Astrocyte (in vitro differentiated cells and primary cell): ENCODE results near the gene CIAO3. TPM values are rescaled to one million over a fixed set of nuclear protein-coding genes. Genes with fewer than 3 reads are reported as not detected.

Experiments
- DNase-seq: peaks from one replicate; pipeline ENCODE4 v3.0.0-alpha.2; 2010; ENCODE audit warnings: low read depth
- FAIRE-seq: peaks from 2 replicates; lab custom pipeline; 2011; peaks lifted over from hg19 to GRCh38; lab: Jason Lieb, UNC
- H2AFZ ChIP-seq: 2 replicates; pipeline ENCODE4 v1.6.0; 2012; ENCODE audit warnings: low read depth, low read length, inconsistent platforms
- H3K27ac ChIP-seq: 2 replicates; pipeline ENCODE4 v1.5.1; 2011; ENCODE audit warnings: low read depth, low read length, inconsistent platforms
- H3K27me3 ChIP-seq: 2 replicates; pipeline ENCODE4 v1.6.0; 2011; ENCODE audit warnings: low read length, inconsistent platforms; ENCODE audit not compliant: insufficient read depth
- H3K36me3 ChIP-seq: 2 replicates; pipeline ENCODE4 v1.5.1; 2011; ENCODE audit warnings: low read length, inconsistent platforms; ENCODE audit not compliant: insufficient read depth
- H3K4me1 ChIP-seq: 2 replicates; pipeline ENCODE4 v1.5.1; 2011; ENCODE audit warnings: low read length, inconsistent platforms; ENCODE audit not compliant: insufficient read depth
- H3K4me2 ChIP-seq: 2 replicates; pipeline ENCODE4 v1.6.0; 2012; ENCODE audit warnings: low read length, inconsistent platforms
- H3K4me3 ChIP-seq: 2 replicates; pipeline ENCODE4 v1.5.1; 2011; ENCODE audit warnings: low read depth, mild to moderate bottlenecking, low read length, inconsistent platforms; ENCODE audit not compliant: insufficient read depth
- H3K79me2 ChIP-seq: 2 replicates; pipeline ENCODE4 v1.6.0; 2012; ENCODE audit warnings: mild to moderate bottlenecking, low read length, inconsistent platforms; ENCODE audit not compliant: insufficient read depth
- H3K9ac ChIP-seq: 2 replicates; pipeline ENCODE4 v1.6.0; 2012; ENCODE audit warnings: mild to moderate bottlenecking, low read length, inconsistent platforms
- H3K9me3 ChIP-seq: 2 replicates; pipeline ENCODE4 v1.5.1; 2012; ENCODE audit warnings: low read depth, mild to moderate bottlenecking, low read length, inconsistent platforms; ENCODE audit not compliant: insufficient read depth
- H4K20me1 ChIP-seq: 2 replicates; pipeline ENCODE4 v1.6.0; 2012; ENCODE audit warnings: low read length, inconsistent platforms; ENCODE audit not compliant: insufficient read depth
- H3K27ac Mint-ChIP-seq: one replicate; pipeline ENCODE4 v1.8.0; 2021; ENCODE audit warnings: mild to moderate bottlenecking, mixed read lengths; ENCODE audit not compliant: unreplicated experiment
- H3K27me3 Mint-ChIP-seq: one replicate; pipeline ENCODE4 v1.8.0; 2021; ENCODE audit warnings: low read depth, mixed read lengths; ENCODE audit not compliant: unreplicated experiment
- H3K36me3 Mint-ChIP-seq: one replicate; pipeline ENCODE4 v1.8.0; 2021; ENCODE audit warnings: low read depth, mixed read lengths; ENCODE audit not compliant: unreplicated experiment
- H3K4me1 Mint-ChIP-seq: one replicate; pipeline ENCODE4 v1.8.0; 2021; ENCODE audit warnings: low read depth, mixed read lengths; ENCODE audit not compliant: unreplicated experiment
- H3K4me3 Mint-ChIP-seq: one replicate; pipeline ENCODE4 v1.8.0; 2021; ENCODE audit warnings: mild to moderate bottlenecking, moderate library complexity, mixed read lengths; ENCODE audit not compliant: unreplicated experiment
- H3K9me3 Mint-ChIP-seq: one replicate; pipeline ENCODE4 v1.8.0; 2021; ENCODE audit warnings: mild to moderate bottlenecking, mixed read lengths; ENCODE audit not compliant: unreplicated experiment
- EZH2 ChIP-seq: IDR thresholded peaks from 2 replicates; pipeline ENCODE4 v1.6.1; 2012; ENCODE audit warnings: mild to moderate bottlenecking, low read length, inconsistent platforms; ENCODE audit not compliant: insufficient read depth
- total RNA-seq: library from RNA; stranded (reverse); gene quantifications from 2 replicates; pipeline ENCODE4 v1.2.1, GENCODE V29; 2021
- TF ChIP-seq, protein P1 (sequence below): IDR thresholded peaks from 2 replicates; pipeline ENCODE4 v1.5.1; 2011; ENCODE audit warnings: low read depth, mild to moderate bottlenecking, inconsistent platforms, low read length, moderate library complexity; ENCODE audit not compliant: insufficient read depth

The CIAO3 gene
- total RNA-seq, 1 donor from 2014 or later: 19.6 TPM

DNA sequence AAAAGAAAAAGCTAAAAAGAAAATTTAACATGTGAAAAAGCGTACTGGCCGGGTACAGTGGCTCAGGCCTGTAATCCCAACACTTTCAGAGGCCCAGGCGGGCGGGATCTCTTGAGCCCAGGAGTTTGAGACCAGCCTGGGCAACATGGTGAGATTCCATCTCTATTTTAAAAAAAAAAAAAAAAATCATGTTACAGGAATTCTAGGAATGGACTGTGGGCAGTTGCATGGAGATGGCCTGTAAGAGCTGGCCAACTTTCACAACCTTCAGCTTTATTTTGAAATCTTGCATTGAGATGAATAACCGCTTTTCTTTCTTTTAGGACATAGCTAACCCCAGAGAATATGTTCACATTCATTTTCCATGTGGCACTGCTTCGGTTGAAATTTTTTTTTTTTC is 8.2 kb upstream of the CIAO3 start:
- DNase-seq (peak; percentile 73), FAIRE-seq (no peak)
- Histone ChIP-seq H3K4me2 (no peak overlapping the region), H2AFZ (no peak overlapping the region), H3K9ac (no peak overlapping the region), H3K4me3 (no peak overlapping the region), H3K4me1 (peaks cover 8% of the 10 kb centered on the region), H3K79me2 (no peaks in the 10 kb centered on the region), H4K20me1 (no peaks in the 10 kb centered on the region), H3K27ac (no peak overlapping the region), H3K9me3 (no peaks in the 10 kb centered on the region), H3K27me3 (peaks cover 2% of the 10 kb centered on the region), H3K36me3 (no peaks in the 10 kb centered on the region)
- Mint-ChIP-seq H3K4me1 (peaks cover 5% of the 10 kb centered on the region), H3K9me3 (no peaks in the 10 kb centered on the region), H3K27ac (peak overlapping the region; percentile 58), H3K4me3 (no peak overlapping the region), H3K36me3 (no peaks in the 10 kb centered on the region), H3K27me3 (peaks cover 12% of the 10 kb centered on the region)
- TF ChIP-seq EZH2: no peak
- TF ChIP-seq, protein P1, sequence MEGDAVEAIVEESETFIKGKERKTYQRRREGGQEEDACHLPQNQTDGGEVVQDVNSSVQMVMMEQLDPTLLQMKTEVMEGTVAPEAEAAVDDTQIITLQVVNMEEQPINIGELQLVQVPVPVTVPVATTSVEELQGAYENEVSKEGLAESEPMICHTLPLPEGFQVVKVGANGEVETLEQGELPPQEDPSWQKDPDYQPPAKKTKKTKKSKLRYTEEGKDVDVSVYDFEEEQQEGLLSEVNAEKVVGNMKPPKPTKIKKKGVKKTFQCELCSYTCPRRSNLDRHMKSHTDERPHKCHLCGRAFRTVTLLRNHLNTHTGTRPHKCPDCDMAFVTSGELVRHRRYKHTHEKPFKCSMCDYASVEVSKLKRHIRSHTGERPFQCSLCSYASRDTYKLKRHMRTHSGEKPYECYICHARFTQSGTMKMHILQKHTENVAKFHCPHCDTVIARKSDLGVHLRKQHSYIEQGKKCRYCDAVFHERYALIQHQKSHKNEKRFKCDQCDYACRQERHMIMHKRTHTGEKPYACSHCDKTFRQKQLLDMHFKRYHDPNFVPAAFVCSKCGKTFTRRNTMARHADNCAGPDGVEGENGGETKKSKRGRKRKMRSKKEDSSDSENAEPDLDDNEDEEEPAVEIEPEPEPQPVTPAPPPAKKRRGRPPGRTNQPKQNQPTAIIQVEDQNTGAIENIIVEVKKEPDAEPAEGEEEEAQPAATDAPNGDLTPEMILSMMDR: no peak

DNA sequence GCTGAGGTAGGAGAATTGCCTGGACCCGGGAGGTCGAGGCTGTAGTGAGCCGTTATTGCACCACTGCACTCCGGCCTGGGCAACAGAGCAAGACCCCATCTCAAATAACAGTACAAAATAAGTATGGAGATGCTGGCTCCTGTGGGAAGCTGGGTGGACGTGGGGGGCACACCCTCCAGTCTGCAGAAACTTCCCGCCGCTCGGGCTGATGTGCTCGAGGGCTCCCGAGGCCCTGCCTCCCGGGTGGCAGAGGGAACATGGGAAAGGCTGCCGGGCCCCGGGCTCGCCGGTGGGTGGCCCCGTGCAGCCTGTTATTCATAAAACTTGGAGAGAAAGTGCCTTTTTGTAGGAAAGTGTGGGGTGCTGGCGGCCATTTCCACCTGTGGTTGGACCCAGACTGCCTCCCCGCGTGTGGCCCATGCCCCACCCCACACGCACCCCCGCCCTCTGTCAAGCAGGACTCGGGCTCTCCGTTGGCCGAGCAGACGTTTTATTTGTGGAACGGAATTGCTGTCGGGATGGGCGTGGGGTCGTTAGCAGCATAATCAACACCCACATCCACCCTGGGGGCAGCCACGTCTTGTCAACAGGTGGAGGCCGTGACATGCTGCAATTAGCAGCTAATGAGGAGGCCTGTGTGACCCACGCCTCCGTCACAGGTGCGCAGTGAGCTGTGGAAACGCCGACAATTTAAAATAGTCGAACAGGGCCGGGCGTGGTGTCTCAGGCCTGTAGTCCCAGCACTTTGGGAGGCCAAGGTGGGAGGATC is 7.4 kb upstream of the CIAO3 start:
- no peaks in the 10 kb centered on the region for H3K36me3 ChIP-seq
- no peak overlapping the region for H3K27ac ChIP-seq
- Mint-ChIP-seq H3K27me3 (peaks cover 12% of the 10 kb centered on the region), H3K27ac (no peak overlapping the region), H3K4me3 (no peak overlapping the region), H3K9me3 (no peaks in the 10 kb centered on the region), H3K36me3 (no peaks in the 10 kb centered on the region), H3K4me1 (peaks cover 5% of the 10 kb centered on the region)
- H3K79me2 ChIP-seq: no peaks in the 10 kb centered on the region
- no peak overlapping the region for H2AFZ ChIP-seq
- FAIRE-seq: no peak
- H3K4me1 ChIP-seq: peaks cover 8% of the 10 kb centered on the region
- peaks cover 2% of the 10 kb centered on the region for H3K27me3 ChIP-seq
- no peak for DNase-seq
- no peak overlapping the region for H3K9ac ChIP-seq
- H3K4me2 ChIP-seq: no peak overlapping the region
- no peak for TF ChIP-seq EZH2
- TF ChIP-seq, protein P1: no peak
- no peaks in the 10 kb centered on the region for H4K20me1 ChIP-seq
- H3K9me3 ChIP-seq: no peaks in the 10 kb centered on the region
- H3K4me3 ChIP-seq: no peak overlapping the region

DNA sequence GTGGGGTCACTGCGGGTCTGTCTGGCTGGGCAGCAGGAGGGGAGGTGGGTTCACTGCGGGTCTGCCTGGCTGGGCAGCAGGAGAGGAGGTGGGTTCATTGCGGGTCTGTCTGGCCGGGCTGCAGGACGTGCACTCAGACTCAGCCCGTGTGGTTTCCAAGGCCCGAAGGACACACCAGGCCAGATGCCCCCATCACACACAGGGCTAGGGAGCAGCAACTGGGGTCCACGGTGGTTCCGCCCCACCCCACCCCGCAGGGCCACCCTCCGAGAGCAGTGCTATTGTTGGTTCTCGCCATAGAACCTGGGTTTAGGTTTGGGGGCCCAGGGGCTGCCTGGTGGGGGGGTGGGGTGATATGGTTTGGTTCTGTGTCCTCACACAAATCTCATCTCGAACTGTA is 5.8 kb upstream of the CIAO3 start:
- Mint-ChIP-seq H3K9me3 (no peaks in the 10 kb centered on the region), H3K27ac (no peak overlapping the region), H3K36me3 (no peaks in the 10 kb centered on the region), H3K4me1 (peaks cover 3% of the 10 kb centered on the region), H3K4me3 (no peak overlapping the region), H3K27me3 (peaks cover 7% of the 10 kb centered on the region)
- Histone ChIP-seq H3K27me3 (no peaks in the 10 kb centered on the region), H3K9me3 (no peaks in the 10 kb centered on the region), H3K9ac (no peak overlapping the region), H3K36me3 (no peaks in the 10 kb centered on the region), H3K4me3 (no peak overlapping the region), H3K27ac (no peak overlapping the region), H3K79me2 (no peaks in the 10 kb centered on the region), H3K4me1 (peaks cover 3% of the 10 kb centered on the region), H4K20me1 (no peaks in the 10 kb centered on the region), H2AFZ (no peak overlapping the region), H3K4me2 (no peak overlapping the region)
- FAIRE-seq (no peak), DNase-seq (no peak)
- TF ChIP-seq, protein P1: no peak
- TF ChIP-seq EZH2: no peak
